ENCODE results near the gene GPC3. TPM values are rescaled to one million over a fixed set of nuclear protein-coding genes. Genes with fewer than 3 reads are reported as not detected.

Gene GPC3
- total RNA-seq, 1 donor from 2014 or later = 0.26 TPM

DNA sequence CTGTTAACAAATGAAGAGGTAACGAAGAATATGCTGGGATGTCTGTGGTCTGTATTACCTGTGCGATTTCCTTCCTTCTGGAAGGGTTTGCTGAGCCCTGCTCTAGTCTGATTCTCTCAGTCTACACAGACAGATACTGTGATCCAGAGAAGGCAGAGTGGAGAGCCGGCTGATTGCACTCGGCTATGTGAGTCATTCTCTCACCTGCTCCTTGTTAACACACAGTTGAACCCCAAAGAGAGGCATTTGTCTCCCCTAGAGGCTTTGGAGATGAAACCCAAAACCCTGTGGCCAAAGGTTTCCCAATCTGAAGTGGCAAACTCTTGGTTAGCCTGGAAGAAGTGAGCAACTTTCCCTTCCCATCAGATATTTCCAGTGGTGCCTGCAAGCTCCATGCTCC lies 492.0 kb downstream of the GPC3 start:
- no peaks in the 10 kb centered on the region for H3K36me3 ChIP-seq (ENCODE audit: control insufficient read depth, insufficient read depth, low read length)
- DNase-seq (ENCODE audit: low read depth) (peak; percentile 15), FAIRE-seq (no peak)
- TF ChIP-seq, protein P1, sequence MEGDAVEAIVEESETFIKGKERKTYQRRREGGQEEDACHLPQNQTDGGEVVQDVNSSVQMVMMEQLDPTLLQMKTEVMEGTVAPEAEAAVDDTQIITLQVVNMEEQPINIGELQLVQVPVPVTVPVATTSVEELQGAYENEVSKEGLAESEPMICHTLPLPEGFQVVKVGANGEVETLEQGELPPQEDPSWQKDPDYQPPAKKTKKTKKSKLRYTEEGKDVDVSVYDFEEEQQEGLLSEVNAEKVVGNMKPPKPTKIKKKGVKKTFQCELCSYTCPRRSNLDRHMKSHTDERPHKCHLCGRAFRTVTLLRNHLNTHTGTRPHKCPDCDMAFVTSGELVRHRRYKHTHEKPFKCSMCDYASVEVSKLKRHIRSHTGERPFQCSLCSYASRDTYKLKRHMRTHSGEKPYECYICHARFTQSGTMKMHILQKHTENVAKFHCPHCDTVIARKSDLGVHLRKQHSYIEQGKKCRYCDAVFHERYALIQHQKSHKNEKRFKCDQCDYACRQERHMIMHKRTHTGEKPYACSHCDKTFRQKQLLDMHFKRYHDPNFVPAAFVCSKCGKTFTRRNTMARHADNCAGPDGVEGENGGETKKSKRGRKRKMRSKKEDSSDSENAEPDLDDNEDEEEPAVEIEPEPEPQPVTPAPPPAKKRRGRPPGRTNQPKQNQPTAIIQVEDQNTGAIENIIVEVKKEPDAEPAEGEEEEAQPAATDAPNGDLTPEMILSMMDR (IDR thresholded peaks at IDR 0.05; ENCODE audit: insufficient read depth, low read length, severe bottlenecking) = no peak
- H3K27me3 ChIP-seq (ENCODE audit: control insufficient read depth, insufficient read depth, low read length) = no peaks in the 10 kb centered on the region
- no peak overlapping the region for H3K4me3 ChIP-seq (ENCODE audit: low read depth, low read length)

DNA sequence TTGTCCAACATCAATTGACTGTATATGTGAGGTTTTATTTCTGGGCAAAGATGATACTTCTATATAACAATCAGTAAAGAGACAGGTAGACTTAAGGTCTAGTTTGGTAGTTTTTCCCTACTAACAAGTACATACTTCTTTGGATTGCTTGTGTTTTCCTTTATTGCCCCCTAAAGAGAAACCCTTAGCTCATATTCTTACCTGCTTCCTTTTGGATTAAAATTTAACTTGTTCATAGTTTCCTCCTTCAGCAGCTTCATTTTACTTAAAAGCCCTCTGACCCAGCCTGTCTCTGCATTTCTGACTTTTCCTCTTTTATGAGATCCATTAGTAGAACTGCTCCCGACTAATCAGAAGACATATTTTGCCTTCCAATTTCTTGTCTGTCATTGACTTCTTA lies 494.4 kb downstream of the GPC3 start:
- H3K27me3 ChIP-seq (ENCODE audit: control insufficient read depth, insufficient read depth, low read length) = no peaks in the 10 kb centered on the region
- DNase-seq (ENCODE audit: low read depth) (no peak), FAIRE-seq (no peak)
- no peak overlapping the region for H3K4me3 ChIP-seq (ENCODE audit: low read depth, low read length)
- TF ChIP-seq, protein P1 (IDR thresholded peaks at IDR 0.05; ENCODE audit: insufficient read depth, low read length, severe bottlenecking) = no peak
- H3K36me3 ChIP-seq (ENCODE audit: control insufficient read depth, insufficient read depth, low read length) = no peaks in the 10 kb centered on the region

All from bronchial epithelial cell (primary cell).